Suppressor macrophage treated with lipopolysaccharide for 4 hours (primary cell): ENCODE data around the gene LRRC36.

Experiments
- DNase-seq: peaks from one replicate; pipeline ENCODE4 v3.0.0-alpha.2; 2020

Gene LRRC36

DNA sequence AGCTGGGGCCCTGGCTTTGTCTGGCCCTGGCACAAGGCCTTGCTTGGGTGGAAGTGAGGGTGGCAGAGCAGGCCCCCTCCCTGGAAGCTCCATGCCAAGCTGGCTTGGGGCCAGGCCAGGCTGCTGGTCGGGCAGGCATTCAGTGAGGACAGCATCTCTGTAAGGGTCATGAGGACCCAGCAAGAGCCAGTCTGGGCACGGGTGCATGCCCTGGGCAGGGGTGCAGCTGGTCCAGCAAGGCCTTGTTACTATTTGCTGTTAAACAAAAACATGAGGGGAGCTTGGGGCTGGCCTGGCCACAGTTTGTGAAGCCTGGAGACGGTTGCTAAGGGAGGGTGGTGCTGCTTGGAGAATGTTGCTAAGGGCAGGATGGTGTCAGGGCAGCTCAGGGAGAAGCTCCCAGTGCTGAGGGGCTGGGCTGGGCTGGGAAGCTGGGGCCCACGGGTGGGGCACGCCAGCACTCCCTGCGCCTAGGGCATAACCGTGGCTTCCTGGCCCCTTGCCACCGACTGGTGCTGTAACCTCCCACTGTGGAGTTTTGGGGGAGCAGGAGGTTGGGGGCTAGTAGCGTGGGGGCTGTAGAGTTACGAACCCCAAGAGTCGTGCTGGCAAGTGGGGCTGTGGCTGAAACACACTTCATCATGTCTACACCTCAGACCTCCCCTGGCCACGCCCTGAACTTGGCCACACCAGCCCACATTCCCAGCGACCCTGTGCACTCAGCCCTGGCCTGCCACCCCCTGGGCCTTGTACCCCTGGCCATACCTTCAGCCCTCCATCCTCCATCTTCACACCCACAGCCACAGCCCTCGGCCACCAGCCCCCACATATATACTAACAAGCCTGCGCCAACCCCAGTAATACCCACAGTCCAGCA, 65.0 kb downstream of the LRRC36 start:
- DNase-seq: no peak

DNA sequence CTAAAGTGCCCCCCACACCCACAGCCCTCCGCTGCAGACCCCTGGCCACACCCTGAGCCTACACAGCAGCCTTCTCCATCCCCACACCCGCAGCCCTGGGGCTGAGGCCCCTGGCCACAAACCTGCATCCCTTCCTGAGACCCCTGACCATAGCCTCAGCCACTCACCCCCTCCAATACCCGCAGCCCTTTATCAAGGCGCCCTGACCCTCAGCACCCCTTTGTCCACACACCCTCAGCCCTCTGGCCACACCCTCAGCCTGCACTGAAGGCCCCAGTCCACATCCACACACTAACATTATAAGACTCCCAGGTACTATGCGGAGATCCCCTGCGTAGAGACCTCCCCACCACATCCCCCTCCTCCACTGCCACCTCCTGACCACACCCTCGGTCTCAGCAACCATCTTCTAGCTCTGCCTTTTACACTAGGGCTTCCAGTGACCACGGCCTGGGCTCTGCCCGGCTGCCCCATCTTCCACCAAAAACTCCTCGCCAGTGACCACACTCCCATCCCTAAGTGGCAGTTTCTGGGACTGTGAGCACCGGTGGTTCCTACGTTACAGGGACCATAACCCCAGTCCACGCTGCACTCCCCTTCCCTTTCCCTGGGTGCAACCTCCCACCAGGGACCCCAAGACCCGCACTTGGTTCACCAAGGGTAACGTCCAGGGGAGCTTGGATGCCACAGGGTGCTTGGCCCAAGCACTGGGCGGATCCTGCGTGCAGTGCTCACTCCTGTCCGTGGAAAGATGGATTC, 65.9 kb downstream of the LRRC36 start:
- no peak for DNase-seq

DNA sequence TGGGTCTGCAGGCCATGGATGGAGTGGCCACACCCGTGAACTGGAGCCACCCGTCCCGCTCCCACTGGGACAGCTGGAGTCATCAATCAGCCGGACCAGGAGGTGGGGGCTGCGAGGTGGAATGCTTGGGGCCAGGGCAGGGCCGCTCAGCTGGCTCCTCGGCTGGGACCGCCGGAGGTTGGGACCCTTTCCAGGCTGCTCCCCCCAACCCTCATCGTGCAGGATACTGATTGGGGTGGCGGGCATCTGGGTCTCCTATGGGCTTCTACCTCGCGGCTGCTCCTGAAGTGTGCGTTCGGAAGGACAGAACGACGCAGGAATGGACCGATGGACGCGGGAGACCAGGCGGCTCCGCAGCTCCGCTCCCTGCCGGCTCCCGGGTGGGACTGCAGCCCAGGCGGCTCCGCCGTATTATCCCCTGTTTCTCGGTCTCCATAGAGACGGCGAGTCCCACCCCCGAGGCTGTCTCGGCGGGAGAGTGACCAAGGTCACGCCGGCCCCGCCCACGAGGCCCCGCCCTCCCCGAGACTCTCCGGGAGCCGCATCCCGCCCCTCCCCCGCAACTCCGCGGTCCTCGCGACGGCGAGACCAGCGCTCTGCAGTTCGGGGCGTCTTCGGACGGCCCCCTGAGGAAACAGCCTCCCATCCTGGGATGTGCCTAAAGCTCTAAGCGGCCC, 66.6 kb downstream of the LRRC36 start, which contains the start of gene TPPP3:
TPPP3 (minus strand) TSS at position 388 of the 677 bp plus-strand sequence. CDS start 2,387 bp downstream, outside the sequence.
- peak; percentile 54 for DNase-seq

DNA sequence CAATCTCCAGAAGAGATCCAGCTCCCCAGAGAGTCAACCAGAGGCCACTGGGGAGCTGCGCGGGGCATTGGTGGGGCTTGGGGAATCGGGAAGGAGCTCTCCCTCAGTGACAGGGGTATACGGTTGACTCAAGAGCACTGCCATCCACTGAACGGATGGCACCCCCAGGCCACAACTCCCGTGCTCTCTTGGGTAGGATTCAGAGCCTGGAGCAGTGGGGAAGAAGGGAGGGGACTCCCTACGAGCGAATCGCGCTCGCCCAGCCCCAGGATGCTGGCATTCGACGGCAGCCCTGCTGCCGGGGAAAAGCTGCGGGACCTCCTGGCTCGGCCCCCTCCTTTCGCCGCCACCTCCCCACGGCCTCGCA, 67.2 kb downstream of the LRRC36 start:
- DNase-seq: no peak

DNA sequence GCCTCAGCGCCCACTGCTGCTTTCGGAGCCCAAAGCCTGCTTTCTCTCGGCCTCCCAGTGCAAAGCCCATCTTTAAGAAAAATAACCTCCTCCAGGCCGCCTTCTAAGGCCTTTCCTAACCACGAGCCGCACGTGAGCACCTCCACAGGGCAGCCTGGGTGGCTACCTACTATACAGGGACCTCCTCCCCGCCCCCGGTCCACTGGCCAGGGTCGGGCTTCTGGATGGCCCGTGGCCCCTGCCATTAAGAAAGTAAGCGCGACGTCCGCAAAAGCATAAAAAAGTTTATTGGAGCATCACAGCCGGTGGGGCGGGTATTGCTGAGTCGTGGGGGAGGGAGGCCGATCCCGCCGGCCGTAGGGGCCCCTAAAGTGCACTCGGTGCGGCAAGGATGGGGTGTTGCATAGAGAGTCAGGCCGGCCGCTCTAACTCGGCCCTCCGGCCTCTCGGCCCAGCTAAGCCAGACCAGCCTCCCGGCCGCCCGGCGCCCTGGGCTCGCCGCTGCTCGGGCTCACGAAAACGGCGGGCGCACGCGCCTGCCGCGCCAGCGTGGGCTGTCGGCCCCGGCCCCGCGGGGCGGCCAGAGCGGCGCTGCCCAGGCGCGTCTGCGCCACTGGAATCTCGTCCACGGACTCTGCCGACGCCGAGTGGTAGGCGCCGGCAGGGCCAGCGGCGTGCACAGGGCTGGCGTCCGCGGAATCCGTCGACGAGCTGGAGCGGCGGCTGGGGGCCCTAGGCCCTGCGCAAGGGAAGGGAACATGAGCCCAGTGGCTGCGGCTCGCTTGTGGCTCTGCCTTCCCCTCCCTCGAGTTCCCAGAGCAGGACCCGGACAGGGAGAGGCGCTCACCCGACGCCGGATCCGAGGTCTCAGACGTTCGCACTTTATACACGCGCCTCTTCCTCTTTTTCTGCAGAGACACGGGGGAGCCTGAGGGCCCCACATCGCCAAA, 67.8 kb downstream of the LRRC36 start:
- DNase-seq: peak; percentile 60

DNA sequence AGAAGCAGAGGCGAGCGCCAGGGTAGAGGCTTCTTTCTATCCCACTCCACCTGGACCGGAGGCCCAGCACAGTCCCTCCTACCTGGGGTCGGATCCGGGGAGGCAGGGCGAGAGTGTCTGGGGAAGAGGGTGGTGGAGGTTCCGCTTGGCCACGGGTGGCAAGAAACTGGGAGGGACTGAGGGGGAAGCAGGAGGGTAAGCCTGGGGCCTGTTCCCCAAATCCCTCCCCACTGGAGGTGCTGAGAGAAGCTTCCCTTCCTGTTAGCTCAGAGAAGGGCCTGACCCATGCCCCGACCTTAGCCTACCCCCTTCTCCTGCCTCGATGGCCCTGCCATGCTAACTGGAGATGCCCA, 68.5 kb downstream of the LRRC36 start:
- no peak for DNase-seq

DNA sequence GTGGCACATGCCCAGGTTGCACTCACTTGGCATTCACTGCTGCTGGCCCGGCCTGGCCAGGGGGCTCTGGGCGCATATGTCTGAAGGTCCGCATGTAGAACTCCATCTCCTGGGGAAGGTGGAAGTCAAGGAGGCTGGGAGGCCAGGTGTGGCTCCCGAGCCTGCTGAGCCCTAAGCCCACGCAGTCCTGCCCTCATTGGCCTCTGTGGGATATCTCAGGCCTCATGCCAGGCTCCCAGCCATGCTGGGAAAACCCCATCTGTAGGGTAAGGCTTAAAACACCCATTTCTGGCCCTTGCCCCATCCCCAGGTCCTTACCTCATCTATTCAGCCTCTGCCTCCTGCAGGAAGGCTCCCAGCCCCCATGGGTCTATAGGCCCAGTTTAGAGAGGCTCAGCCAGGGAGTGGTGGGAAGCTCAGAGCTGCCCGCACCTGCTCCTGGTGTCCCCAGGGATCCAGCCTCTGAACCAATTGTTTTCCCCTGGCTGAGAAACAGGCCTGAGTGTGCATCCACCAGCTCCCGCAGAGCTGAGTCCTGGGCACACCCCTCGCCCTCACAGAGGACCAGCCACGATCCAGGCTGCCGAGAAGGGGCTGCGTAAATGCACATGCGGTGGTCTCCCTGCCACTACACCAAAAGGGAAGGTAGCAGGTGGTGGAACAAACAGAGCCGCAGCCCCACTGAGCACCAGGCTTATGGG, 69.0 kb downstream of the LRRC36 start:
- no peak for DNase-seq

DNA sequence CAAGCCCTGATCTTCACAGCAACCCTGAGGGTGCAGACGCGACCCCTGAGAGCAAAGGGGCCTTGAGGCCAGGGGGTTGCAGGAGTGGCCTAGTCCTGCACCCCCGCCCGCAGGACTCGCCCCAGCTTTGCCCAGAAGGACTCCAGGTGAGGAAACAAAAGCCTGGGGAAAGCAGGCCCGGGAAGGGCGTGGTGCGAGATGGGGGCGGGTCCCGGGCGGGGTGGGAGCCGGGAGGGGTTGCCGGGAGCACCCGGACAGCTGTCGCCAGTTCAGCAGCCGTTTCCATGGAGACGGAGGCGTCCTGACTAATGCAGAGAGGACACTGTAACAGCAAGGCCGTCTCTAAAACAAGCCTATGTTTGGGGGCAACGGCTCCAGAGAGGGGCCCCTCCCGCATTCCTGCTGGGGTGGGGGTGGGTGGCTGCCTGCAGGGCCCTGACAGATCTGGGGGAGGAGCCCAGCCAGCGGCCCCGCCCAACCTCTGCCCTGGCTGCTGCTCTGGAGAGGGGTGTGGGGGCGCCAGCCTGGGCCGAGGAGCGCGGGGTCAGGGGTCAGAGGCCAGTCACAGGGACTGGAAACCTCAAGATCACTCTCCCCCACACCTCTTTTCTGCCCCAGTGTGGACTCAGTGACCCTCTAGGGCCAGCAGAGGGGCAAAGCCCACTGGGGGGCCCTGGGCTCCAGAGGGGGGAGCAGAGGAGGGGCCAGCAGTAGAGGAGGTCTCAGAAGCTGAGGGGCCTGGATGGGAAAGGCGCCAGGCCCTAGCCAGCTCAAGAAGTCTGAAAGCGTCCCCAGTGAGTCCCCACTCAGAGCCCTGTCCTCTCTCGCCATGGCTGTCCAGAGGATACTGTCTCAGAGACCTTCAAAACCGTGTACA, 69.8 kb downstream of the LRRC36 start:
- DNase-seq: no peak

DNA sequence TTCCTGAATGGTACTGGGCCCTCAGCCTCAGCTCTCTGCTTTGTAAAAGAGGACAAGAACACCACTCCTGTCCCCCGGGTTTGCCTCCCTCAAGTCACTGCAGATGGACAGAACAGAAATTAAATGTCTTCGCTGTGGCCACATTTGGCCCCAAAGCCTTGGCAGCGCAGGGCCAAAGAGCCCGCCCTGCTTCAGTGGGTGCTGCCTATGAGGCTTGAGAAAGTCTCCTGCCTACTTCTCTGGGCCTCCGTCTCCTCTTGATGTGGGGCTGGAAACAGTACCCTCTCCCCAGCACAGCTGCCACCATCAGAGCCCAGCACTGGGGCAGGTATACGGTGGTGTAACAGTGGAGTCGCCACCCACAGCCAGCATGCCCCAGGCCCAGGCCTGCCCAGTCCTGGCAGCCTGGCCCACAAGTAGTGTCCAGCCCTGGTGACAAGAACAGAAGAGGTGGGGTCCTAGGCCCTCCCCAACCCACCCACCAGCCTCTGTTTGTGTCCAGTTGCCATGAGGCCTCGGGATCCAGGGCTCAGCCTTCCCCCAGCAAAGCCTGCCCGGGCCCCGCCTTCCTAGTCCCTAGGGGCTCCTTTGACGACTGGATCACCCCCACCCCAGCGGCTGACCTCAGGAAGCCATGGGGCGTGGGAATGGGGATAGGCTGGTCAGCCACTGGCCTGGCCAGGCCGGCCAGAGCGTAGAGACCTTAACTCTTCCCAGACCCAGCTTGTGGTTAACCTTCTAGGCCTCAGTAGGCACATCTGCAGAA, 70.6 kb downstream of the LRRC36 start:
- no peak for DNase-seq

DNA sequence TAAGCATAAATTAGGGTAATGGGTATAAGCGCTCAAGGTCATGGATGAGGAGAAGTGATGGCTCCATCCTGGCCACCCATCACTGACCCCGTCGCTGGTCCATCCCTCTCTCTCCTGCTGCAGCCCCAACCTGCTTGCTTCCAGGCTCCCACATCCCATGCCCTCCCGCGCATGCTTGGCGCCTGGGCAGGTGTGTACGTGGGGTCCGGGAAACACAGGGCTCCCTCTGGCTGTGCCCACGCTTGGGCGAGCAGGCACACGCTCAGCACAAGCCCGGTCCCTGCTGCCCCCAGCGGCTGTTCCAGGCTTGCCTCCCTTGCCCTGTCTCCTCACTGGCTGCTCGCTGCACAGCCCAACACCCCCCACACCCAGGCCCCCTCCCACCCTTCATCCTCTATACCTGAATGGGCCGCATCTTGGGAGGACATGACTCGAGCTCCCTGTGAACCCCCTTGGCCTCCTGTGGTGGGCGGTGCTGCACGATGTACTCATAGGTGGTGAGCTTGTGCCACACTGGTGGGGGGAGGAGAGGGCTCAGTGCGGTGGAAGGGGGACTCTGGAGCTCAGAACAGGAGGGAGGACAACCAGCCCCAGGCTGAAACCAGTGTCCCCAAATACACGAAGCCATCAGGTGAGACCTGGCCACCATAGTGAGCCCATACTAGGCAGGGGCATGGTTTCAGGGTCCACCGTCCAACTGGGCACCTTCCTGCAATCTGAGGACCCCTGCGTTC, 71.4 kb downstream of the LRRC36 start:
- no peak for DNase-seq

DNA sequence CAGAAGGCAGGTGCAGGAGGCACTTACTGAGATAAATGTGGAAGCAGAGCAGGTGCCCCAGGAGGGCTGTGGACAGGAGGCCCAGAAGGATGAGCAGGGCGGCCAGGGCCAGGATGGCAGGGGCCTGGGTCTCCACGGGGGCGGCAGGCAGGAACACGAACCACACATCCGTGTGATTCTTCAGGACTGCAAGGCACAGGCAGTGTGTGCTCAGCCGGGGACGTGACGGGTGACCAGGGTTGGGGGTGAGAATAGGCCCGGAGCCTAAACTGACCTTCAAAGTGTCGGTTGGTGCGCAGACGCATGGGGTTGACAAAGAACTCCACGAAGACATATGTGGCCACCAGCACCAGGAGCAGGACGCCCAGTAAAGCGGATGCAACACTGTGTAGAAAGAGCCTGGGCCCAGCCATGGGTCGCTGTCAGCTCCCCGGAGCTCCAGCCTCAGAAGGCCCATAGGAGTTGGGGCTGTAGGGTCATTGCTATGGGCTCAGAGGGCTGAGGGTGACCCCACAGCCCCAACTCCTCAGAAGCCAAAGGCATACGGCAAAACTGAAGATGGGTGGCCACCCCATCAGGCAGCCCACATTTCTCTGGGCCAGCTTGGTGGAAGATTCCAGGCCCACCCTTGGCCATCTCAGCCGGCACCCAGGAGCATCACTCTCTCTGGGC, 72.1 kb downstream of the LRRC36 start:
- DNase-seq: no peak

DNA sequence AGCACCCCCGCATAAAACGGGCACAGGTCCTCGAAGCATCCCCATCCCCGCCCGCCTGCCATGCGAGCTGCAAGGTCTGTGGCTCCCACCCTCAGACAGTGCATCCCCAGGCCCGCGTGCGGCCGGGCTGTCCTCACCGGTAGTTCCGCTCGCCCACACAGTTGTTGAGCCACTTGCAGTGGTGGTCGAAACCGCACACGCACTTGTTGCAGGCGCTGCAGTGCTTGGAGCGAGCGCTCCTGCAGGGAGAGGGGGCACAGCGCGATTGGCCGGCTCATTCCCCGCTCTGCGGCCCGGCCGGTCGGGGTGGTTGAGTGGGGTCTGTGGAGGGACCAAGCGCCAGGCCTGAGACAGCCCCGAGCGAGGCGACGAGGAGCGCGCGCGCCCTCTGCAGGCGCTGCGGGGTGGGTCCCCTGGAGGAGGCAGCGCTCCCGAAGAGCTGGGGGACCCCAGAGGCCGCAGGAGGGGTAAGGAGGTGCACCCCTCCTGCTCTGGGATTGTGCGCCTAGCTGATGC, 72.7 kb downstream of the LRRC36 start:
- peak; percentile 59 for DNase-seq

DNA sequence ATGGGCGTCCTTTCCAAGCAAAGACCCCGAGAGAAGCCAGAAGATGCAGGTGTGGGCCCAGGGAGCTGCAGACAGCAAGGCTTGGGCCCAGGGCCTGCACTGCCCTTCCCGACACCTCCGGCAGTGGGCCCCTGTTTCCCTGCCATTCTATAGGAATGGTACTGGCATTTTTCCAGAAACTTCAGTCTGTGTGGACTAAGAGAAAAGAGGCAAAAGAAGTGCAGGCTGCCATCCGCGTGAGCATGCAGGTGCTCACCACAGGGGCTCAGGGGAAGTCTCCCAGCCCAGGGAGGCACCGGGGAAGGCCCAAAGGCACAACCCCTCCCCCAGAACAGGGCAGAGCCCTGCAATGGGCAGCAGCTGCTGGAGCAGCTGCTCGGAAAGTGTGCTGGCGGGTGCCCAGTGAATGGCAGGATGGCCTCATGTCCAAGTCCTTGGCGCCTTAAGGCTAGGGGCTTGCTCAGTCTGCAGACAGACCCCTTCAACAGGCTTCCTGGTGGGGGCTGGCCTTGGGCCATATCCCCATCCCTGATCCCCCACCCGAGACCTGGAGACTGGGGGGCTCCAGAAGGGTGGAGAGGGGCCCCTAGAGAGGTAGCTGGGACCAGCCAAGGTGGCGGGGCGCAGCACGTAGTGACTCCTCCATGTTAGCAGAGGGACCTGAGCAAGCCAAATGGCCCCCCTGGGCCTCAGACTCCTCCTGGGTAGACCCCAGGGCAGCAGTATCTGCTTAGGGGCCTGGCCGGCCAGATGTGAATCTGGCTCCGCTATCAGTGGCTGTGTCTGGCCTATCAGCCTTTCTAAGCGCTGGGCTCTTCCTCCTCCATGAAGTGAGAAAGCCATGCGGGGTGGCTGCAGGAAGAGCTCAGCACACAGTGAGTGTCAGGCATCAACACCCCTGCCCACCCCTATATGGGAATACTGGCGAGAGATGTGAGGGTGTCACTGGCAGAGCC, 73.4 kb downstream of the LRRC36 start:
- no peak for DNase-seq

DNA sequence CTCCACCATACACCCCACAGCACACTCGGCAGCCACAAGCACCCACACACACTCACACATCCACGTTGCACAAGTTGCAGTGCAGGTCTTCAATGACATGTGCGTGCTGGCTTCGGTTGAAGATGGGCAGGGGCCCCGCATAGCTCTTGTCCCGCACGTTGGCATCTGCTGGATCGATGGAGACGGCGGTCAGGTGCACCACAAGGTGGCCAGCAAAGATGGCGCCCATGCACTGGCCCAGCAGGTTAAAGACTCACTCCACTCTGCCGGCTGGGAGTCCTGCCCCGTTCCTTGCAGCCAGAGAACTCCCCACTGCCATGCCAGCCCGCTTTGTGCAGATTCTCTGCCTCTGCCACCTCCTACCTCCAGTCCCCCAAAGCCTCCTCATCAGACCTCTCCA, 74.3 kb downstream of the LRRC36 start:
- DNase-seq: no peak

DNA sequence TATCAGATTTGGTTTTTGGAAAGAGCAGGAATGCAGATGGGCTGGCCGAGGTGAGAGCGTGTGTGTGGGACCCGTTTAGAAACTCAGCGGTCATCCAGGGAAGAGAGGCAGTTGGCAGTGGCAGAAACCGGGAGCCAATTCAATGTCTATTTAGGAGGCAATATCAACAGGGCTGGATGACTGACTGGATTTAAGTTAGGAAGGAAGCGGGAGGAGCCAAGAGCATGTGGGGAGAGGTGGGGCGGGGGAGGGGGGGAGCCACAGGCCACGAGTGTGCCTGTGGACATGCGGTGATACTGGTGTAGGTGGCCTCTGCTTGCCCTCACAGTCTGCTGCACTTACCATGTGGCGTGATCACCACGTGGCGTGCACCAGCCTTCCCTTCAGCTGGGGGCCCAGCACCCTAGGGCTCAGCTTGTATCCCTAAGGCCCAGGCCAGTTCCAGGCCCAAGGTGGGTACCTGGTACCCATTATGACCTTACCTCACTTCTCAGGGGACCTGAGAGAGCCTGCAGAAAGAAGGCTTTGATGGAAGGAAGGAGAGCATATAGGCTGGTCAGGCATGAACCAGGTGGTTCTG, 77.5 kb downstream of the LRRC36 start:
- no peak for DNase-seq

DNA sequence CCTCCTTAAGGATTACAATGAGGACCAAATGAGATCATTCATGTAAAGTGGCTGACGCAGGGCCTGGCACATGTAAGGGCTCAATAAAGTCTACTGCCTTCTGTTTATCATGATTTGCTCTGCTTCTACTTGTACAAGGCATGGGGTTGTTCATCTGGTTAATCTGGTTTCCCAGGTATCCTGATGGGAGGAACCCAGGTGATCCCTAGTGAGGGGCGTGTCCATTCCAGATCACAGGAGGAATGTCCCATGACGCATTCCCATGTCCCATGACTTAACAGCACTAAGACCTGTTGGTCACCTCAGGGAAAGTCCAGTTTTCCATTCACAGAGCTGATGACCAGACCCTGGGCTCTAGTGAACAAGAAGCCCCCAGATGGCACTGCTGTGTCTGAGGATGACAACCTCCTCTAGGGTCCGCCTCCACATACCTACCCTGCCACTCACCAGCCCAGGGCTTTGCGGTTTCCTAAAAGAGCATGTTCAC, 78.2 kb downstream of the LRRC36 start:
- no peak for DNase-seq

DNA sequence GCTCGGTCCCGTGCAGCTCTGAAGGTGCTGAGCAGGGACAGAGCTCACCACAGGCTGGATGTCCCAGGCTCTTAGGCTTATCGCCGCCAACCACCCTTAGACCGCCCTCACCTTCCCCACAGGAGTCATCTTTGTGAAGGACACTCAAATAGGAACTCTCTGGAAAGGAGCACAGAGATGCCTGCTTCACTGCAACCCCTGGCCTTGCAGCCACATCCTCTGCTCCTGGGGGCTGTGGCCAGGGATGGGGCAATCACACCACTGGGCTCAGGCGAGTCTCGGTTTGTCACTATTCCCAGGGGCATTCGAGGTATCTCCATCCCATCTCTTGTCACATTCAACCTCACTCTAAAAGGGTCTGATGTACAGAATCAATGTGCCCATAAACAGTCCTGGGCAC, 78.7 kb downstream of the LRRC36 start:
- no peak for DNase-seq
